Uterus (tissue), 2 donors: ENCODE results near the gene RAB39A.
"Not testable (repeated sequence)": the region's sequence is repeated elsewhere in the genome, so short reads cannot be mapped to it uniquely, and the experiment has no call there.

Experiments
- POLR2A ChIP-seq, 2 donors: fragments of 450-650 bp; IDR thresholded peaks; one replicate each; pipeline ENCODE4 v1.6.1; 2016; ENCODE audit warnings: antibody characterized with exemption in 2 of 2, mild to moderate bottlenecking in 1 of 2, moderate library complexity in 1 of 2
- TF ChIP-seq, protein P1 (sequence below), 4 experiments: fragments of 200-600 bp in 2 of 4; fragments of 450-650 bp in 2 of 4; sonication (generic) in 2 of 4; IDR thresholded peaks; one replicate each; pipeline ENCODE4 v1.5.1; 2016 to 2019; ENCODE audit warnings: antibody characterized with exemption in 4 of 4, mild to moderate bottlenecking in 2 of 4, moderate library complexity in 1 of 4

DNA sequence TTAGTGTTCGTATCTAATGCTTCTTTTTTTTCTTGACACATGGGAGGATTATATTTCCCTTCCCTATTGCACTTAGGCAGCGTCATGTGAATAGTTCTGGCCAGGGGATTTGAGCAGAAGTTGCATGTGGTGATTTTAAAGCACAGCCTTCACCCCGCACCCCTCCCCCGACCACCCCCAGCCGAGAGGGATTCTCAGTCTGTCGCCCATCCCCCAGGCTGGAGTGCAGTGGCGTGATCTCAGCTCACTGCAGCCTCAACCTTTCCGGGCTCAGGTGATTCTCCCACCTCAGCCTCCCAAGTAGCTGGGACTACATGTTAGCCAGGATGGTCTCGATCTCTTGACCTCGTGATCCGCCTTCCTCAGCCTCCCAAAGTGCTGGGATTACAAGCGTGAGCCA is 20.1 kb downstream of the RAB39A start:
- TF ChIP-seq POLR2A (IDR thresholded peaks at IDR 0.05), result not testable (repeated sequence)
- TF ChIP-seq, protein P1, sequence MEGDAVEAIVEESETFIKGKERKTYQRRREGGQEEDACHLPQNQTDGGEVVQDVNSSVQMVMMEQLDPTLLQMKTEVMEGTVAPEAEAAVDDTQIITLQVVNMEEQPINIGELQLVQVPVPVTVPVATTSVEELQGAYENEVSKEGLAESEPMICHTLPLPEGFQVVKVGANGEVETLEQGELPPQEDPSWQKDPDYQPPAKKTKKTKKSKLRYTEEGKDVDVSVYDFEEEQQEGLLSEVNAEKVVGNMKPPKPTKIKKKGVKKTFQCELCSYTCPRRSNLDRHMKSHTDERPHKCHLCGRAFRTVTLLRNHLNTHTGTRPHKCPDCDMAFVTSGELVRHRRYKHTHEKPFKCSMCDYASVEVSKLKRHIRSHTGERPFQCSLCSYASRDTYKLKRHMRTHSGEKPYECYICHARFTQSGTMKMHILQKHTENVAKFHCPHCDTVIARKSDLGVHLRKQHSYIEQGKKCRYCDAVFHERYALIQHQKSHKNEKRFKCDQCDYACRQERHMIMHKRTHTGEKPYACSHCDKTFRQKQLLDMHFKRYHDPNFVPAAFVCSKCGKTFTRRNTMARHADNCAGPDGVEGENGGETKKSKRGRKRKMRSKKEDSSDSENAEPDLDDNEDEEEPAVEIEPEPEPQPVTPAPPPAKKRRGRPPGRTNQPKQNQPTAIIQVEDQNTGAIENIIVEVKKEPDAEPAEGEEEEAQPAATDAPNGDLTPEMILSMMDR (IDR thresholded peaks at IDR 0.05), result not testable (repeated sequence)
